Prostate gland (tissue), 2 donors: ENCODE data around the gene RFPL1. TPM values are rescaled to one million over a fixed set of nuclear protein-coding genes. Genes with fewer than 3 reads are reported as not detected.

Source experiments
- DNase-seq: peaks from one replicate; pipeline ENCODE4 v3.0.0-alpha.2; 2019; ENCODE audit warnings: low spot score
- H3K27ac ChIP-seq, 2 donors: fragments of 200-600 bp; sonication (generic); 2 replicates each; pipeline ENCODE4 v1.5.1; 2017 to 2019
- H3K27me3 ChIP-seq: fragments of 200-600 bp; sonication (generic); replicated peaks from 2 replicates; pipeline ENCODE4 v1.5.1; 2019; ENCODE audit not compliant: insufficient read depth
- H3K36me3 ChIP-seq, 2 donors: fragments of 200-600 bp; sonication (generic); 1 replicate in 1 of 2; 2 replicates in 1 of 2; pipeline versions ENCODE4 v1.5.1 to v1.8.1; 2017 to 2019
- H3K4me1 ChIP-seq: fragments of 200-600 bp; sonication (generic); replicated peaks from 2 replicates; pipeline ENCODE4 v1.5.1; 2019
- H3K4me3 ChIP-seq, 2 donors: fragments of 200-600 bp; sonication (generic); 2 replicates each; pipeline ENCODE4 v1.5.1; 2017 to 2019
- H3K9me3 ChIP-seq: fragments of 200-600 bp; sonication (generic); 2 replicates; pipeline ENCODE4 v1.5.1; 2017
- POLR2A ChIP-seq: fragments of 450-650 bp; IDR thresholded peaks from one replicate; pipeline ENCODE4 v1.6.1; 2016; ENCODE audit warnings: antibody characterized with exemption, mild to moderate bottlenecking
- POLR2AphosphoS5 ChIP-seq: sonication (generic); formaldehyde crosslinking; IDR thresholded peaks from one replicate; pipeline ENCODE4 v1.6.1; 2017; ENCODE audit warnings: antibody characterized with exemption
- WGBS: methylation state at CpG from one replicate; pipeline ENCODE4 v1.1.5; 2018; 5-methylcytosine and 5-hydroxymethylcytosine counted together
- intact Hi-C: fragments of 100-400 bp; cut with DNase I; formaldehyde crosslinking; loops from one replicate; pipeline ENCODE4 v1.14.2; 2022
- total RNA-seq, 2 donors: library from RNA; depleted of rRNA; stranded (reverse); fragments of >200 nt; gene quantifications; one replicate each; pipeline ENCODE4 v1.1.0, GENCODE V29; 2016
- TF ChIP-seq, protein P1 (sequence below), 4 experiments: fragments of 200-600 bp in 2 of 4; fragments of 450-650 bp in 2 of 4; sonication (generic) in 2 of 4; IDR thresholded peaks; 1 replicate in 3 of 4; 2 replicates in 1 of 4; pipeline ENCODE4 v1.5.1; 2016 to 2019; ENCODE audit warnings: antibody characterized with exemption in 4 of 4, mild to moderate bottlenecking in 2 of 4, moderate library complexity in 2 of 4

Gene RFPL1
- total RNA-seq, 2 donors from 2014 or later: 1.7 TPM; not detected in 1

- 10% methylated on average over 34 of the region's 48 CpGs for WGBS
- H3K27ac ChIP-seq: peak within 1 kb of the TSS in 1 of 2 donors; percentile 23
- H3K4me1 ChIP-seq: peaks cover 4% of the 10 kb centered on the region
- H3K36me3 ChIP-seq: no peaks in the 10 kb centered on the region
- H3K4me3 ChIP-seq: peak within 1 kb of the TSS; percentile 36 to 38
- DNase-seq: no peak
- H3K9me3 ChIP-seq: no peaks in the 10 kb centered on the region
- intact Hi-C loops: no loop called here
- peaks cover 7% of the 10 kb centered on the region for H3K27me3 ChIP-seq
- TF ChIP-seq POLR2A: no peak
- TF ChIP-seq, protein P1, sequence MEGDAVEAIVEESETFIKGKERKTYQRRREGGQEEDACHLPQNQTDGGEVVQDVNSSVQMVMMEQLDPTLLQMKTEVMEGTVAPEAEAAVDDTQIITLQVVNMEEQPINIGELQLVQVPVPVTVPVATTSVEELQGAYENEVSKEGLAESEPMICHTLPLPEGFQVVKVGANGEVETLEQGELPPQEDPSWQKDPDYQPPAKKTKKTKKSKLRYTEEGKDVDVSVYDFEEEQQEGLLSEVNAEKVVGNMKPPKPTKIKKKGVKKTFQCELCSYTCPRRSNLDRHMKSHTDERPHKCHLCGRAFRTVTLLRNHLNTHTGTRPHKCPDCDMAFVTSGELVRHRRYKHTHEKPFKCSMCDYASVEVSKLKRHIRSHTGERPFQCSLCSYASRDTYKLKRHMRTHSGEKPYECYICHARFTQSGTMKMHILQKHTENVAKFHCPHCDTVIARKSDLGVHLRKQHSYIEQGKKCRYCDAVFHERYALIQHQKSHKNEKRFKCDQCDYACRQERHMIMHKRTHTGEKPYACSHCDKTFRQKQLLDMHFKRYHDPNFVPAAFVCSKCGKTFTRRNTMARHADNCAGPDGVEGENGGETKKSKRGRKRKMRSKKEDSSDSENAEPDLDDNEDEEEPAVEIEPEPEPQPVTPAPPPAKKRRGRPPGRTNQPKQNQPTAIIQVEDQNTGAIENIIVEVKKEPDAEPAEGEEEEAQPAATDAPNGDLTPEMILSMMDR (IDR thresholded peaks at IDR 0.05): no peak
- TF ChIP-seq POLR2AphosphoS5: no peak
Measured at GRCh38 chr22:29479417-29480261, 41.3 kb downstream of the RFPL1 start, which contains the start of gene NEFH. Gene NEFH (plus strand): TSS chr22:29480218. CDS start chr22:29480263, 45 bp downstream.

- no peak for DNase-seq
- peak overlapping the region; percentile 36 to 38 for H3K4me3 ChIP-seq
- H3K36me3 ChIP-seq: no peaks in the 10 kb centered on the region
- H3K9me3 ChIP-seq: no peaks in the 10 kb centered on the region
- intact Hi-C loops: no loop called here
- 0% methylated on average over 5 of the region's 39 CpGs for WGBS
- peaks cover 7% of the 10 kb centered on the region for H3K27me3 ChIP-seq
- TF ChIP-seq POLR2AphosphoS5 (no peak), POLR2A (no peak)
- TF ChIP-seq, protein P1 (IDR thresholded peaks at IDR 0.05): no peak
- H3K4me1 ChIP-seq: peaks cover 4% of the 10 kb centered on the region
- no peak overlapping the region for H3K27ac ChIP-seq
Measured at GRCh38 chr22:29480262-29480511, 41.8 kb downstream of the RFPL1 start.

GRCh38 chr22:29480512-29481264 is 42.3 kb downstream of the RFPL1 start:
- Histone ChIP-seq H3K27me3 (peaks cover 7% of the 10 kb centered on the region), H3K9me3 (no peaks in the 10 kb centered on the region), H3K36me3 (no peaks in the 10 kb centered on the region), H3K27ac (peak overlapping the region in 1 of 2 donors; percentile 23), H3K4me3 (peak overlapping the region; percentile 36 to 38), H3K4me1 (peaks cover 4% of the 10 kb centered on the region)
- 9% methylated on average over 55 of the region's 107 CpGs for WGBS
- DNase-seq: no peak
- intact Hi-C loops: no loop called here
- TF ChIP-seq, protein P1 (IDR thresholded peaks at IDR 0.05): peak in 1 of 4 experiments; percentile 9
- no peak for TF ChIP-seq POLR2A
- TF ChIP-seq POLR2AphosphoS5: peak; percentile 23

- TF ChIP-seq, protein P1 (IDR thresholded peaks at IDR 0.05): no peak
- TF ChIP-seq POLR2AphosphoS5 (no peak), POLR2A (no peak)
- Histone ChIP-seq H3K4me3 (peak overlapping the region; percentile 36 to 38), H3K9me3 (no peaks in the 10 kb centered on the region), H3K4me1 (peaks cover 4% of the 10 kb centered on the region), H3K27ac (peak overlapping the region in 1 of 2 donors; percentile 23), H3K27me3 (peaks cover 7% of the 10 kb centered on the region), H3K36me3 (no peaks in the 10 kb centered on the region)
- WGBS: 18% methylated on average over 15 of the region's 15 CpGs
- intact Hi-C loops: no loop called here
- no peak for DNase-seq
Measured at GRCh38 chr22:29481265-29482000, 43.0 kb downstream of the RFPL1 start.
